Activated CD4-positive, alpha-beta T cell treated with anti-CD3 and anti-CD28 coated beads for 24 hours (primary cell): ENCODE results near the gene RIMBP2.

Source experiments
- DNase-seq, 2 donors: peaks; one replicate each; pipeline ENCODE4 v3.0.0-alpha.2; 2020; ENCODE audit warnings: low read depth in 2 of 2

RIMBP2 gene

GRCh38 chr12:130444986-130445385, 271.1 kb downstream of the RIMBP2 start:
- no peak for DNase-seq

- DNase-seq, result no peak
These were observed 272.0 kb downstream of the RIMBP2 start for GRCh38 chr12:130444061-130444460.

GRCh38 chr12:130441771-130442760, 274.0 kb downstream of the RIMBP2 start:
- no peak for DNase-seq

- no peak for DNase-seq
These were observed 275.6 kb downstream of the RIMBP2 start for GRCh38 chr12:130440411-130441080.

- no peak for DNase-seq
These were observed 276.8 kb downstream of the RIMBP2 start for GRCh38 chr12:130439250-130439649.

GRCh38 chr12:130438711-130439110, 277.4 kb downstream of the RIMBP2 start:
- no peak for DNase-seq

GRCh38 chr12:130438243-130438620, 277.9 kb downstream of the RIMBP2 start:
- no peak for DNase-seq

GRCh38 chr12:130437555-130438242, 278.4 kb downstream of the RIMBP2 start:
- DNase-seq, result no peak

- DNase-seq, result no peak
These were observed 279.2 kb downstream of the RIMBP2 start for GRCh38 chr12:130436741-130437501.

GRCh38 chr12:130435826-130436225, 280.3 kb downstream of the RIMBP2 start:
- DNase-seq, result no peak

- no peak for DNase-seq
These were observed 280.8 kb downstream of the RIMBP2 start for GRCh38 chr12:130435331-130435730.

- DNase-seq, result no peak
These were observed 281.5 kb downstream of the RIMBP2 start for GRCh38 chr12:130434560-130434959.

GRCh38 chr12:130433834-130434233, 282.3 kb downstream of the RIMBP2 start:
- DNase-seq, result no peak

GRCh38 chr12:130433411-130433810, 282.7 kb downstream of the RIMBP2 start:
- no peak for DNase-seq

GRCh38 chr12:130431176-130431575, 284.9 kb downstream of the RIMBP2 start:
- no peak for DNase-seq

- DNase-seq, result no peak
These were observed 286.2 kb downstream of the RIMBP2 start for GRCh38 chr12:130429656-130430505.

- no peak for DNase-seq
These were observed 288.0 kb downstream of the RIMBP2 start for GRCh38 chr12:130428116-130428515.

GRCh38 chr12:130427381-130427887, 288.7 kb downstream of the RIMBP2 start:
- no peak for DNase-seq

GRCh38 chr12:130425698-130426245, 290.3 kb downstream of the RIMBP2 start:
- no peak for DNase-seq
